Stimulated activated CD4-positive, alpha-beta T cell treated with anti-CD3 and anti-CD28 coated beads, Interleukin-2, amount 100 ng/mL, for 4 hours (primary cell): Measurements from ENCODE around the gene FAM131A.

ENCODE experiments used
- DNase-seq: peaks from one replicate; pipeline ENCODE4 v3.0.0-alpha.2; 2020; ENCODE audit warnings: low read depth

The FAM131A gene

GRCh38 chr3:184337399-184337714, at the start of gene FAM131A:
TSS of gene FAM131A (plus strand) at chr3:184337600. CDS start at chr3:184337631, 31 bp downstream.
- no peak for DNase-seq

DNA sequence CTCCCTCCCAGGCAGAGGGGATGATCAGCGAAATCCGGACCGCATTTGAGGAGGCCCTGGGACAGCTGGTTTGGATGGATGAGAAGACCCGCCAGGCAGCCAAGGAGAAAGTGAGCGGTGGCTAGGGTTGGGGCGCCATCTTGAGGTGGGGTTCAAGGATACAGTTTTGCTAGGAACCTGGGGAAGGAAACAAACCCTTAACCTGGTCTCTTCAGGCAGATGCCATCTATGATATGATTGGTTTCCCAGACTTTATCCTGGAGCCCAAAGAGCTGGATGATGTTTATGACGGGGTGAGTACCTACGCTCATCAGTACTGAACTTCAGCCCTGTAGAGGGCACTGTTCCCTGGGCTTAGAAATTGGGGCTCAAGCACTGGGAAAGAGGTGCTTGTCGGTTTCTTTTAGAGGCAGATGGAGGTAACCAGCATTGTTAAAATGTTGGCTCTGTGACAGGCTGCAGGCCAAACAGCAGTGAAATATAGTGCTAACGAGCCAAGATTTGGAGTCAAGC, 47.9 kb upstream of the FAM131A start:
- DNase-seq: peak; percentile 43

DNA sequence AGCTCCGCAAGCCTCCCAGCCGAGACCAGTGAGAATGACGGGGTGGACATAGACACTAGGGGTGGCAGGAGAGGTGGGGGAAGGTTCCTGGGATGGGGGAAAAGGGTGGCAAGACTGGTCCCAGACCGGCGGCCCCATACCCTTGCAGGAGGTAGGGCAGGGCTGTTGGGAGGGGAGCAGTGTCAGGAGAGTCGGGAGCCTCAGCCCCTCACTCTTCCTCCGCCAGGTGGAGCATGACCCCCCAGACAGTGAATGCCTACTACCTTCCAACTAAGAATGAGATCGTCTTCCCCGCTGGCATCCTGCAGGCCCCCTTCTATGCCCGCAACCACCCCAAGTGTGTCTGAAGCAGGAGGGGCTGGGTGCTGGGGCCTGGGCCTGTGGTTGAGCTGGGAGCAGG, 47.1 kb upstream of the FAM131A start:
- DNase-seq: no peak

DNA sequence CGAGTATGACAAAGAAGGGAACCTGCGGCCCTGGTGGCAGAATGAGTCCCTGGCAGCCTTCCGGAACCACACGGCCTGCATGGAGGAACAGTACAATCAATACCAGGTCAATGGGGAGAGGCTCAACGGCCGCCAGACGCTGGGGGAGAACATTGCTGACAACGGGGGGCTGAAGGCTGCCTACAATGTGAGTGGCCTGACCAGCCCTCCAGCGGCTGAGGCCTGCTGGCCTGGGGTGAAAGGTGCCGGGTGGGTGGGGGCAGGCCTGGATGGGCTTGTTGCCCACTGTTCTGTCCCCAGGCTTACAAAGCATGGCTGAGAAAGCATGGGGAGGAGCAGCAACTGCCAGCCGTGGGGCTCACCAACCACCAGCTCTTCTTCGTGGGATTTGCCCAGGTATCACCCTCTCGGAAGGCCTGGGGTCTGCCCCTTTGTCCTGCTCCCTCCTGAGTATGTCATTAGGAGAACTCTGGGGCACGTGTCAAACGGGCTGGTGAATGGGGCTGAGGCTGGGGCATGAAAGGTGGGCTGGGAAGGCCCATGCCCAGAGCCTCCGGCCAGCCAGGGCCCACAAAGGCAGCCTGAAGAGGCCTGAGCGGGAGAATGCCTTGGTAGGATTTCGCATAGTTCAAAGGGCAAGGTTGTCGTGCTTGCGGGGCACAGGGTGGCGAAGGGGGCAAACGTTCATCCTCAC, 46.2 kb upstream of the FAM131A start:
- no peak for DNase-seq

DNA sequence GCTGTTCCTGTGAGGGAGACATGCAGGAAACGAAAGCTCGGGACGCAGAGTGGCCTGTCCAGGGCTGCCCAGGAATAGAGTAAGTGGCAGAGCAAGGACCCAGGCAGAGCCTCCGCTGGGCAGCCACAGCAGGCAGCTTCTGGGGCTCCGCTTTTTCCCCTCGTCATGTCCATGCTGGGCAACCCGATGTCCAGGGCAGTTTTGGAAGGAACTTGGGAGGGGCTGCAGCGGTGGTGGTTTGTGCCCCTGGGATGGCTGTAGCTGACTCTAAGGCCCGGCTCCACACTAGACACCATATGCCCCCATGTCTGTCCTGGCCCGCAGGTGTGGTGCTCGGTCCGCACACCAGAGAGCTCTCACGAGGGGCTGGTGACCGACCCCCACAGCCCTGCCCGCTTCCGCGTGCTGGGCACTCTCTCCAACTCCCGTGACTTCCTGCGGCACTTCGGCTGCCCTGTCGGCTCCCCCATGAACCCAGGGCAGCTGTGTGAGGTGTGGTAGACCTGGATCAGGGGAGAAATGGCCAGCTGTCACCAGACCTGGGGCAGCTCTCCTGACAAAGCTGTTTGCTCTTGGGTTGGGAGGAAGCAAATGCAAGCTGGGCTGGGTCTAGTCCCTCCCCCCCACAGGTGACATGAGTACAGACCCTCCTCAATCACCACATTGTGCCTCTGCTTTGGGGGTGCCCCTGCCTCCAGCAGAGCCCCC, 45.5 kb upstream of the FAM131A start:
- DNase-seq: no peak

GRCh38 chr3:184295771-184296170, 41.6 kb upstream of the FAM131A start:
- DNase-seq: no peak

DNA sequence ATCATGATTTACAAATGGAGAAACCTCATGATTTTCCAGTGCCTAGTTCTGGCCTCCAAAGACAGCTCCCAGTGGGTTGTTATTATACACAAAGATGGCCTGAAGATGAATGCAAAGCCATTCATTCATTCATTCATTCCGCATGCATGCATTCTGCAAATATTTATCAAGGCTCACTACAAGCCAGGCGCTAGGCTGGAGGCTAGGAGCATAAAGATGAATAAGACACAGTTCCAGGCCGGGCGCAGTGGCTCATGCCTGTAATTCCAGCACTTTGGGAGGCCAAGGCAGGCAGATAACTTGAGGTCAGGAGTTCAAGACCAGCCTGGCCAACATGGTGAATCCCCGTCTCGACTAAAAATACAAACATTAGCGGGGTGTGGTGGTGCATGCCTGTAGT, 40.8 kb upstream of the FAM131A start:
- DNase-seq: no peak

DNA sequence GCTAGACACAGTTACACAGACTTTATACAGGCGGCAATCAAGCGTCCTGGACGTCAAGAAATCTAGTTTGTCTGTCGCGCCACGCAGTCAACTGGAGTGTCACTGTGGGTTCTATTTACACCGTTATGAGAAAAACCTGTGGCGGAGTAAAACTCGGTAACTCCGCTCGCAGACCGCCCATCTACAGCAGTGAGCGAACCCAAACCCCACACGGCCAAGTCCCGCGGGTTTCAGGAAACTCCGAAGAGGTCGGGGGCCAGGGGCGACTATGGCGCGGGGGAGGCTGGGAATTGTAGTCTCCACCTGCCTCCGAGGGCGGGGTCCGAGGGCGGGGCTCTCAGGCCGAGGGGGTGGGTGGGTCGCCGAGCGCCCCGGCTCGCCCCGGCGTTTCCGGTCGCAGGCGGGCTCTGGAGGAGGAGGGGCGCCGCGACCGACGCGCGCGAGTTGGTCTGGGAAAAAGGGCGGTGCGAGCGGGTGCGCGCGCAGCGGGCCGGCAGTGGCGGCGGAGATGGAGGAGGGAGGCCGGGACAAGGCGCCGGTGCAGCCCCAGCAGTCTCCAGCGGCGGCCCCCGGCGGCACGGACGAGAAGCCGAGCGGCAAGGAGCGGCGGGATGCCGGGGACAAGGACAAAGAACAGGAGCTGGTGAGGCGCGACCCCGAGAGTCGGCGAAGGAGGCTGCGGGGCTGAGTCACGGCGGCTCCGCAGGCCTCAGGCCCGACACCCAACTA, 38.5 kb upstream of the FAM131A start, which contains the start of gene PSMD2:
Gene PSMD2, plus strand, starts transcription at position 483 of the 729 bp plus-strand sequence. Its CDS starts 26 bp downstream, at position 509.
- DNase-seq: peak; percentile 98

DNA sequence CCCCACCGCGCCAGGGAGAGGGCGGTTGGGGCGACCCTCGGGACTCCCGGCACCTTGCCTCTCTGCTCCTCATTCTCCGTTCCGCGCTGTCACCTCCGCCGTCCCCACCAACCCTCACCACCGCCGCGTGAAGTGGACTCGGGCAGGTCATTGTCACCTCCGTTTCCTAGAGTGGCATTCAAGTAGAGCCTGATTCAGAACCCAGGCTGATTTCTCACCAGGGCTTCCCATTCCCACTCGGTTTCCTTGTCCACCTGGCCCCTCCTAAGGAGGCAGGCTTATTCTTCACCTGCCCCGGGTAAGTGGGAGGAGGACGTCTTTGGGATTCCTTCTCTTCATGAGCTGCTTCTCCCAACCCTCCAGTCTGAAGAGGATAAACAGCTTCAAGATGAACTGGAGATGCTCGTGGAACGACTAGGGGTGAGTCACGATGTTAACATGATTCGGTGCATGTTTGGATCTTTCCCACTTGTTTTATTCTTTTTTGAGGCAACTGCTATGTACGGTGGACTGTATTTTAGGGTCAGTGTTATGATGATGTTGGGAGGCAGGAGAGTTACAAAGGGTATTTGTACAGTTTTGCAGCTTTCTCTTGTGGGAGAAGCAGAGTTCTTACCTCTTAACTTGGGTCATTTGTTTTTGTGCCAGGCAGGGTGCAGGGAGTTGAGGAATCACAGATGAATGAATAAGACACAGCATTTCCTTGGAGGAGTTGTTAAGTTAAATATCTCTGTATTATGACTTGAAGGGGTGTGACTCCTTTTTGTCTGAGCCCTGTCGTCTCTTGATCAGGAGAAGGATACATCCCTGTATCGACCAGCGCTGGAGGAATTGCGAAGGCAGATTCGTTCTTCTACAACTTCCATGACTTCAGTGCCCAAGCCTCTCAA, 37.7 kb upstream of the FAM131A start:
- DNase-seq: no peak

DNA sequence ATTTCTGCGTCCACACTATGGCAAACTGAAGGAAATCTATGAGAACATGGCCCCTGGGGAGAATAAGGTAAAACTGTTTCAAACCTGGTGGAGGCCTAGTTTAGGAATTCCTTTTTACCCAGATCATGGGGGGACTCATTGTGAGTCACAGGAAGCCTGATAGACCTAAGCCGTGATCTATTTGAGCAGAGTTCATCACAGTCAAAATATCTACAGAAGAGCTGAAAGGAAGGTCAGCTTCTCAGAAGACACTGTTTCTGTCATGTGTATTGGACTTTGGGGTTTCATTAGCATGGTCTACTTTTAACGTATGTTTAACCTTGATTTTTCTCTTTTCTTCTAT, 37.1 kb upstream of the FAM131A start:
- no peak for DNase-seq

- no peak for DNase-seq
Measured at GRCh38 chr3:184305577-184305976, 31.8 kb upstream of the FAM131A start.

DNA sequence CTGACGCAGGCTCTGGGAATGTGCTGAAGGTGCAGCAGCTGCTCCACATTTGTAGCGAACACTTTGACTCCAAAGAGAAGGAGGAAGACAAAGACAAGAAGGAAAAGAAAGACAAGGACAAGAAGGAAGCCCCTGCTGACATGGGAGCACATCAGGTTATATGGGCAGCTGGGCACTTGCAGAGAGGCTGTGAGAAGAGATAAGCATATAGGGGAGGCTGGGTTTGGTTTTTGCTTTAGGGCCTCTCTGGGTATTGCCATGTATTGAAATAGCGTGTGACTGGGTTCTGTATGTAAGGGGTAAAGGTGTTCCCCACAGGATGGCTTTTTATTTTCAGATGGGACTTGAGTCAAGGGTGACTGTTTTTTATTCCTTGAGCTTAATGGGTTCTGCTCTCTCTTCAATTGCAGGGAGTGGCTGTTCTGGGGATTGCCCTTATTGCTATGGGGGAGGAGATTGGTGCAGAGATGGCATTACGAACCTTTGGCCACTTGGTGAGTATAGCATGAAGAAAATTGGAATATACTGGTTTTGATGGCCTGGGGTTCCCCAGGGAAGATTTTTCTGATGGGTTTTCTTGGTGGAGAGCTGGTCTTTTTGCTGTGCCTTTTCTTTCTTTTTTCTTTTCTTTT, 30.9 kb upstream of the FAM131A start:
- DNase-seq: no peak

DNA sequence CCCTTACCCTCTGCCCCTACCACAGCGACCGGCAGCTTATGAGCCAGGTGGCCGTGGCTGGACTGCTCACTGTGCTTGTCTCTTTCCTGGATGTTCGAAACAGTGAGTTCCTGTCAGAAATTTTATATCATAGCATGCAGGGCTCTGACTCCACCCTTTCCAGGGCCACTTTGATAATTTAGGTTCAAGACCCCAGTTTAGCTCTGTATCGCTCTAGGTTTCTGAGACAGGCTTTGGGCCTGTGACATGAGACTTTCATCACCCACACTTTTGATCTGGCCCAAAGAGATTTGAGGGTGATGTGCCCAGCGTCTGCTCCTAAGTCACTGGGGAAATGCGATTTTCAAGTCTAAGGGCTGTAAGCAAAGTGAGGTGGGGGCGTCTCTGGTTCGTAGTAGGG, 29.5 kb upstream of the FAM131A start:
- no peak for DNase-seq

DNA sequence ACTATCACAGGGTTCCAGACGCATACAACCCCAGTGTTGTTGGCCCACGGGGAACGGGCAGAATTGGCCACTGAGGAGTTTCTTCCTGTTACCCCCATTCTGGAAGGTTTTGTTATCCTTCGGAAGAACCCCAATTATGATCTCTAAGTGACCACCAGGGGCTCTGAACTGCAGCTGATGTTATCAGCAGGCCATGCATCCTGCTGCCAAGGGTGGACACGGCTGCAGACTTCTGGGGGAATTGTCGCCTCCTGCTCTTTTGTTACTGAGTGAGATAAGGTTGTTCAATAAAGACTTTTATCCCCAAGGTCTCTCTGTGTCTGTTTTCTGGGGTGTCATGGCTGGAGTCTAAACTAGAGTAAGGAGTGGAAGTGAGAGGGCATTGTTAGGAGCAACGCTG, 28.7 kb upstream of the FAM131A start:
- no peak for DNase-seq

GRCh38 chr3:184311633-184312032, 25.8 kb upstream of the FAM131A start:
- no peak for DNase-seq

DNA sequence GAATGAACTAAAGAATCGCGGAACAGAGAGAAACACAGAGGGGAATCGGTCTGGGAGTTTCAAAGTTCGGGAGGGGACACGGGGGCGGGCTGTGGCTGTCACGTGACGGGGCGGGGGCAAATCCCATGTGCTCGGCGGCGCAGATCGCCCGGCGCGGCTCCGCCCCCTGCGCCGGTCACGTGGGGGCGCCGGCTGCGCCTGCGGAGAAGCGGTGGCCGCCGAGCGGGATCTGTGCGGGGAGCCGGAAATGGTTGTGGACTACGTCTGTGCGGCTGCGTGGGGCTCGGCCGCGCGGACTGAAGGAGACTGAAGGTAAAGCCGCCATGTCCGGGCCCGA, 23.1 kb upstream of the FAM131A start, which contains the start of gene EIF4G1:
Gene EIF4G1, plus strand, starts transcription at position 244 of the 337 bp plus-strand sequence. CDS start 1,191 bp downstream, outside the sequence.
- DNase-seq: peak; percentile 90

- DNase-seq: peak; percentile 41
Measured at GRCh38 chr3:184314700-184315542, 22.5 kb upstream of the FAM131A start.

DNA sequence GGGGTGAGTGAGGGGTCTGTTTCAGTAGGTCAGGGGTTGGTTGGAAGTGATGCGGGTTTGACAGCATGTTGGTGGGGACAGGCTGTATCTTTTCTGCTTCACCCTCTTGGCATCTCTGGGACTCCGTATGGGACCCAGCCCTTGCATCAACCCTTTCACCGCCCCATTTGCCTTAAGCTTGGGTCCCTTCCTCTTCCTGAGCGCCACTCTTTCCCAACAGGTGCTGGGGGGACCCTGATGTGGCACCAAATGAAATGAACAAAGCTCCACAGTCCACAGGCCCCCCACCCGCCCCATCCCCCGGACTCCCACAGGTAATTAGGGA, 21.9 kb upstream of the FAM131A start:
- no peak for DNase-seq

GRCh38 chr3:184315871-184316661, 21.3 kb upstream of the FAM131A start:
- no peak for DNase-seq

DNA sequence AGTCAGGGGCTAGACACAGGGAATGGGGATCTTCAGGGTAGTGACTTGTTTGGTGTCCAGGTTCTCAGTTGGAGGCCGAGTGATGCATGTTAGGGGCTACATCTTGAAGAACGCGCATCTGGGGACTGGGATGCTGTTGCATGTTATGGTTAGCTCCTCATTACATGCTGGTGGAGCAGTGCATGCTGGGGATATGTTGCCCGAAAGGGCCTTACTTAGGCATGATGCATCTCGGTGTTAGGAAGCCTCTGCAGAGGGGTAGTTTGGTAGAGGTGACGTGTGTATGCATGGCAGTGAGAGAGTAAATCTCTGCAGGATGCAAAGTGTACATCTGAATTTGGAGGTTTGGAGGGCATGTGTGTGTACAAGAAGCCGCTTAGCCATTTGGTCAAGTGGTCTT, 20.6 kb upstream of the FAM131A start:
- DNase-seq: no peak
